Lung microvascular endothelial cell (primary cell): ENCODE data around the gene SLC44A1. TPM values are rescaled to one million over a fixed set of nuclear protein-coding genes. Genes with fewer than 3 reads are reported as not detected.
A peak's percentile ranks its signal among the peaks of the same experiment; 100 is the strongest.

Source experiments
- DNase-seq, 2 donors: peaks; one replicate each; pipeline versions ENCODE4 v3.0.0 to v3.0.0-alpha.2; 2010; ENCODE audit warnings: low read depth in 2 of 2
- total RNA-seq: library from RNA; depleted of rRNA; stranded (reverse); fragments of >200 nt; gene quantifications from 2 replicates; pipeline ENCODE4 v1.2.1, GENCODE V29; 2014

The SLC44A1 gene
- total RNA-seq, 1 donor from 2014 or later: 10.1 TPM

- no peak for DNase-seq
Measured at GRCh38 chr9:105426657-105427056, 182.2 kb downstream of the SLC44A1 start.

GRCh38 chr9:105431424-105432246, 187.2 kb downstream of the SLC44A1 start:
- DNase-seq: no peak

GRCh38 chr9:105432247-105432842, 187.9 kb downstream of the SLC44A1 start:
- DNase-seq: no peak

GRCh38 chr9:105435453-105435852, 191.0 kb downstream of the SLC44A1 start:
- DNase-seq: no peak

- no peak for DNase-seq
Measured at GRCh38 chr9:105436783-105437182, 192.3 kb downstream of the SLC44A1 start.

- DNase-seq: no peak
Measured at GRCh38 chr9:105437704-105438103, 193.3 kb downstream of the SLC44A1 start.

- DNase-seq: no peak
Measured at GRCh38 chr9:105438141-105438806, 193.8 kb downstream of the SLC44A1 start.

GRCh38 chr9:105439428-105439827, 195.0 kb downstream of the SLC44A1 start:
- peak; percentile 20 to 59 for DNase-seq

- DNase-seq: no peak
Measured at GRCh38 chr9:105441616-105442160, 197.2 kb downstream of the SLC44A1 start.

- no peak for DNase-seq
Measured at GRCh38 chr9:105443121-105443520, 198.7 kb downstream of the SLC44A1 start.

- no peak for DNase-seq
Measured at GRCh38 chr9:105444130-105444529, 199.7 kb downstream of the SLC44A1 start.

- DNase-seq: peak in 1 of 2 donors; percentile 40
Measured at GRCh38 chr9:105445203-105445881, 200.9 kb downstream of the SLC44A1 start.

GRCh38 chr9:105447386-105447813, 202.9 kb downstream of the SLC44A1 start:
- peak in 1 of 2 donors; percentile 30 for DNase-seq

GRCh38 chr9:105447814-105448812, 203.7 kb downstream of the SLC44A1 start, which contains the start of gene FSD1L:
Gene FSD1L (plus strand): TSS chr9:105448034. CDS start chr9:105448221, 187 bp downstream.
- DNase-seq: peak; percentile 65 to 86

GRCh38 chr9:105449081-105449480, 204.6 kb downstream of the SLC44A1 start:
- DNase-seq: no peak

GRCh38 chr9:105452185-105452584, 207.7 kb downstream of the SLC44A1 start:
- DNase-seq: no peak

- DNase-seq: no peak
Measured at GRCh38 chr9:105455836-105456475, 211.5 kb downstream of the SLC44A1 start.

GRCh38 chr9:105457560-105458294, 213.3 kb downstream of the SLC44A1 start:
- no peak for DNase-seq

GRCh38 chr9:105458404-105458803, 214.0 kb downstream of the SLC44A1 start:
- no peak for DNase-seq
